ENCODE data around the gene CCDC188. TPM values are rescaled to one million over a fixed set of nuclear protein-coding genes. Genes with fewer than 3 reads are reported as not detected.

The CCDC188 gene
- total and polyA plus RNA-seq, 9 of the 15 experiments (the other 6 are each of a cell fraction or from before 2014, with no cell fraction given) = not detected

- Histone ChIP-seq H3K4me3 (no peak overlapping the region), H3K9me1 (ENCODE audit: control insufficient read depth, insufficient read depth, low read length) (peaks cover 13% of the 10 kb centered on the region), H3K9me3 (replicated peaks; ENCODE audit: control insufficient read depth, insufficient read depth, low read depth, low read length) (no peaks in the 10 kb centered on the region), H3K27ac (ENCODE audit: extremely low read depth, low read depth, low read length) (no peak overlapping the region), H3K4me2 (ENCODE audit: insufficient read depth, low read length) (no peak overlapping the region), H2AFZ (ENCODE audit: low read depth, low read length) (no peak overlapping the region), H3K9ac (ENCODE audit: insufficient read depth in 1 of 2, low read depth in 2 of 2, low read length in 2 of 2) (peak overlapping the region in 1 of 2 experiments; percentile 2; a peak in 1 of 4 replicates), H3K36me3 (ENCODE audit: control insufficient read depth, insufficient read depth, low read length) (peaks cover 17% of the 10 kb centered on the region; the same call in 2 of the 3 replicates), H3K27me3 (ENCODE audit: control insufficient read depth in 2 of 2, insufficient read depth in 2 of 2, low read length in 2 of 2) (no peaks in the 10 kb centered on the region), H4K20me1 (replicated peaks; ENCODE audit: control insufficient read depth, insufficient read depth, low read length) (peaks cover 16% of the 10 kb centered on the region), H3K4me1 (replicated peaks in 1 of 2; ENCODE audit: control insufficient read depth in 2 of 2, insufficient read depth in 2 of 2, low read length in 2 of 2) (peaks cover 4 to 89% of the 10 kb centered on the region in 2 experiments; a peak in 4 of 5 replicates), H3K79me2 (ENCODE audit: control insufficient read depth, insufficient read depth, low read length) (no peaks in the 10 kb centered on the region)
- BruUV-seq (replicated peaks) = no TSS peak
- ChIA-PET POLR2A (interaction anchor here (0.6 to 2.2 kb wide), 3 partner anchors 25 to 152 kb away, joined by 3 to 10 read pairs (median 3); partner anchors contain the start of gene TRMT2A), CTCF (ENCODE audit: low intra/inter-chr PET ratio) (no interaction called here)
- in situ Hi-C loops (cut with MboI) = no loop called here
- ATAC-seq (0 out of 3 replicates have a peak, but pooled peaks have one; percentile 1), DNase-seq (ENCODE audit: extremely low read depth in 1 of 4, low spot score in 3 of 4) (no peak), FAIRE-seq (no peak)
- intact Hi-C loops (cut with micrococcal nuclease) = no loop called here
- 82% methylated on average over 65 of the region's 65 CpGs for WGBS (ENCODE audit: insufficient coverage, low coverage, missing lambda C conversion rate)
- TF ChIP-seq GATAD2B (IDR thresholded peaks at IDR 0.05; ENCODE audit: borderline replicate concordance) (no peak), NCOA1 (IDR thresholded peaks at IDR 0.05; ENCODE audit: low read depth) (no peak), RFX5 (IDR thresholded peaks at IDR 0.05; ENCODE audit: low read depth, low read length) (no peak), GTF2E2 (tag; IDR thresholded peaks at IDR 0.05) (no peak), TCF3 (CRISPR knock-in tag; IDR thresholded peaks at IDR 0.05) (no peak), NFIC (IDR thresholded peaks at IDR 0.05) (peak; percentile 74), KLF10 (CRISPR knock-in tag; IDR thresholded peaks at IDR 0.05) (no peak), CCNT2 (IDR thresholded peaks at IDR 0.05; ENCODE audit: borderline replicate concordance, extremely low read depth, insufficient read length, low read depth, low read length) (peak; percentile 18), RBM14 (IDR thresholded peaks at IDR 0.05; ENCODE audit: borderline replicate concordance, insufficient read depth, low read depth, low read length) (peak; percentile 56; the same call in 1 of the 2 replicates), CTCF (IDR thresholded peaks at IDR 0.05 in 2 of 3, conservative IDR thresholded peaks at IDR 0.05 in 1 of 3; ENCODE audit: insufficient read depth in 2 of 3, low read depth in 1 of 3, low read length in 3 of 3) (no peak), ETS1 (conservative IDR thresholded peaks at IDR 0.05; ENCODE audit: control insufficient read depth, low read depth, low read length) (no peak), ZFX (CRISPR knock-in tag; IDR thresholded peaks at IDR 0.05) (peak; percentile 26; the same call in 1 of the 2 replicates), ZNF23 (CRISPR knock-in tag; IDR thresholded peaks at IDR 0.05) (no peak), ZNF316 (IDR thresholded peaks at IDR 0.05) (no peak), E2F4 (CRISPR knock-in tag; IDR thresholded peaks at IDR 0.05; ENCODE audit: low read depth) (no peak)
Measured at GRCh38 chr22:20142711-20143621, 7.9 kb downstream of the CCDC188 start.
